HG02763 (cell line): ENCODE results near the gene MCU.

Experiments used
- ATAC-seq: cut with Tn5 transposase; IDR thresholded peaks from one replicate; pipeline ENCODE4 v1.9.1; 2021; ENCODE audit warnings: mild to moderate bottlenecking, moderate library complexity; ENCODE audit not compliant: unreplicated experiment

Gene MCU

GRCh38 chr10:72831696-72832409, 139.9 kb downstream of the MCU start:
- ATAC-seq, result no peak

- ATAC-seq, result no peak
Observed at GRCh38 chr10:72832701-72833100, 140.8 kb downstream of the MCU start.

- no peak for ATAC-seq
Observed at GRCh38 chr10:72834183-72834825, 142.4 kb downstream of the MCU start.

GRCh38 chr10:72840319-72840718, 148.4 kb downstream of the MCU start:
- ATAC-seq, result no peak

GRCh38 chr10:72841487-72841886, 149.5 kb downstream of the MCU start:
- no peak for ATAC-seq

- ATAC-seq, result no peak
Observed at GRCh38 chr10:72842164-72842563, 150.2 kb downstream of the MCU start.

- no peak for ATAC-seq
Observed at GRCh38 chr10:72846238-72846637, 154.3 kb downstream of the MCU start.

GRCh38 chr10:72847681-72848080, 155.7 kb downstream of the MCU start:
- ATAC-seq, result no peak

GRCh38 chr10:72850861-72851260, 158.9 kb downstream of the MCU start:
- no peak for ATAC-seq

- no peak for ATAC-seq
Observed at GRCh38 chr10:72851509-72851908, 159.6 kb downstream of the MCU start.

- ATAC-seq, result no peak
Observed at GRCh38 chr10:72852508-72852907, 160.6 kb downstream of the MCU start.

- no peak for ATAC-seq
Observed at GRCh38 chr10:72855129-72855528, 163.2 kb downstream of the MCU start.

GRCh38 chr10:72855790-72856189, 163.8 kb downstream of the MCU start:
- ATAC-seq, result no peak

- ATAC-seq, result no peak
Observed at GRCh38 chr10:72858067-72858466, 166.1 kb downstream of the MCU start.

GRCh38 chr10:72862957-72863356, 171.0 kb downstream of the MCU start:
- no peak for ATAC-seq

GRCh38 chr10:72875250-72876055, 183.5 kb downstream of the MCU start:
- ATAC-seq, result no peak

GRCh38 chr10:72879245-72879644, 187.3 kb downstream of the MCU start:
- no peak for ATAC-seq

GRCh38 chr10:72881291-72881690, 189.3 kb downstream of the MCU start:
- ATAC-seq, result no peak

- ATAC-seq, result no peak
Observed at GRCh38 chr10:72883861-72884260, 191.9 kb downstream of the MCU start.

GRCh38 chr10:72885953-72886352, 194.0 kb downstream of the MCU start:
- ATAC-seq, result no peak

GRCh38 chr10:72886621-72887020, 194.7 kb downstream of the MCU start:
- no peak for ATAC-seq

GRCh38 chr10:72887043-72887442, 195.1 kb downstream of the MCU start:
- no peak for ATAC-seq
